Heart left ventricle (tissue), 13 donors: ENCODE measurements around the gene MORN2.

Source experiments
- POLR2A ChIP-seq, 2 donors: fragments of 450-650 bp; IDR thresholded peaks; one replicate each; pipeline ENCODE4 v1.6.1; 2017; ENCODE audit warnings: antibody characterized with exemption in 2 of 2, mild to moderate bottlenecking in 2 of 2, moderate library complexity in 2 of 2
- TF ChIP-seq, protein P1 (sequence below), 12 donors: fragments of 200-600 bp; sonication (generic) in 4 of 12; IDR thresholded peaks; one replicate each; pipeline versions ENCODE4 v1.5.0 to v1.8.0; 2018 to 2022; ENCODE audit warnings: antibody characterized with exemption in 12 of 12, mild to moderate bottlenecking in 5 of 12
- donor health status: ischemic (EF 13 %, LVEDD 7.1; RV severe dilation, severe dysfunction).
- donor health status: DM: no; HTN: yes; CAD: no.
- donor health status: DM: no; HTN: no; CAD: no.
- donor health status: ischemic (EF 25% LVEDD 6.9; RV normal size, moderate dysfunction).
- donor health status: ischemic (EF 25% LVEDD 5.7; RV mildly dilated, moderate dysfunction).
- donor health status: ischemic (EF 35%, LVEDD 5.7; RV mildly dilated, moderate dysfunction).
- donor health status: nonischemic (EF 11% LVEDD 7.7; RV severe dilation, severe dysfunction).
- donor health status: DM: yes; HTN: yes; CAD: no.
- donor health status: PGD.
- donor health status: ischemic (EF 29% LVEDD 5.4; RV normal size, mild dysfunction).
- donor health status: nonischemic (EF 23%, LVEDD 6.1; RV moderate dilation, normal function).

DNA sequence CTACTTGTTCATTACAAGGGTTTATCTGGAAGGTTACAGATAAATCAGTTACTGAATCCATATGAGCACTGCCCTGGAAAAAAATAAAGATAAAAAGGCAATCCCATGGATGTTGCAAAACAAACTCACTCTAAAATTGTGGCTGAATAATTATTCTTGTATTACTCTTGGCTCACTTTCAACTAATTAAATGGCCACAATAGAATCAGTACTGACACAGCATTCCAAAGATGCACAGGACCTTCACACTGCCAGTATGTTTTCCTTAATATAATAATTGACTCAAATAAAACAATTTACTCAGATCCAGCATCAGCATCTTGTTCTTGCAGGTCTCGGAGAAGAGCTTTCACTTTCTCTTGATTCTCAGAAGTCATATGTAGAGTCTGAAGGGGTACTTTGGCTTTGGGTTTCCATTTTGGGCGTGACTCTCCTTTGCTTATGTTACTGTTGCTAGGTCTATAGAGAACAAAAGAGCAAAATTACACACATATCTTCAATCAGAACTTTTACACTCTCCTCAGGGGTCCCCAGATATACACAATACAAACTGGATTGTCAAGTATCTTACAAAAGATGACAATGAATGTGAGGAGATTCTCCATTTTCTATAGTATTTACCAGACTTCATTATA is 12.6 kb upstream of the MORN2 start:
- TF ChIP-seq, protein P1, sequence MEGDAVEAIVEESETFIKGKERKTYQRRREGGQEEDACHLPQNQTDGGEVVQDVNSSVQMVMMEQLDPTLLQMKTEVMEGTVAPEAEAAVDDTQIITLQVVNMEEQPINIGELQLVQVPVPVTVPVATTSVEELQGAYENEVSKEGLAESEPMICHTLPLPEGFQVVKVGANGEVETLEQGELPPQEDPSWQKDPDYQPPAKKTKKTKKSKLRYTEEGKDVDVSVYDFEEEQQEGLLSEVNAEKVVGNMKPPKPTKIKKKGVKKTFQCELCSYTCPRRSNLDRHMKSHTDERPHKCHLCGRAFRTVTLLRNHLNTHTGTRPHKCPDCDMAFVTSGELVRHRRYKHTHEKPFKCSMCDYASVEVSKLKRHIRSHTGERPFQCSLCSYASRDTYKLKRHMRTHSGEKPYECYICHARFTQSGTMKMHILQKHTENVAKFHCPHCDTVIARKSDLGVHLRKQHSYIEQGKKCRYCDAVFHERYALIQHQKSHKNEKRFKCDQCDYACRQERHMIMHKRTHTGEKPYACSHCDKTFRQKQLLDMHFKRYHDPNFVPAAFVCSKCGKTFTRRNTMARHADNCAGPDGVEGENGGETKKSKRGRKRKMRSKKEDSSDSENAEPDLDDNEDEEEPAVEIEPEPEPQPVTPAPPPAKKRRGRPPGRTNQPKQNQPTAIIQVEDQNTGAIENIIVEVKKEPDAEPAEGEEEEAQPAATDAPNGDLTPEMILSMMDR (IDR thresholded peaks at IDR 0.05): no peak
- TF ChIP-seq POLR2A (IDR thresholded peaks at IDR 0.05): no peak
